HL-60 (cell line): ENCODE results near the gene PTPRK.

Experiments
- CTCF ChIP-seq: IDR thresholded peaks from one replicate; pipeline ENCODE4 v1.5.1; 2011; ENCODE audit warnings: low read length, control low read depth, inconsistent platforms; ENCODE audit not compliant: insufficient read depth
- GABPA ChIP-seq: IDR thresholded peaks from 2 replicates; pipeline ENCODE4 v1.6.1; 2012; ENCODE audit warnings: low read depth
- POLR2AphosphoS5 ChIP-seq: IDR thresholded peaks from 2 replicates; pipeline ENCODE4 v1.6.1; 2012; ENCODE audit warnings: low read depth
- REST ChIP-seq: IDR thresholded peaks from 2 replicates; pipeline ENCODE4 v1.6.1; 2012; ENCODE audit warnings: low read depth; ENCODE audit not compliant: insufficient replicate concordance
- SPI1 ChIP-seq: IDR thresholded peaks from 2 replicates; pipeline ENCODE4 v1.6.1; 2012; ENCODE audit warnings: low read depth, mild to moderate bottlenecking, borderline replicate concordance

GRCh38 chr6:128028183-128028582, 492.2 kb downstream of the PTPRK start:
- TF ChIP-seq CTCF (no peak), REST (no peak), POLR2AphosphoS5 (no peak), GABPA (no peak), SPI1 (no peak)
